ENCODE measurements around the gene PLEKHA8.

Gene PLEKHA8

GRCh38 chr7:30029696-30030095 is 1.5 kb downstream of the PLEKHA8 start:
- TF ChIP-seq GATA2 (IDR thresholded peaks at IDR 0.05; ENCODE audit: low read depth, low read length) (no peak), GATA3 (IDR thresholded peaks at IDR 0.05; ENCODE audit: low read depth, low read length) (no peak)

GRCh38 chr7:30032310-30033125 is 4.3 kb downstream of the PLEKHA8 start:
- TF ChIP-seq GATA3 (IDR thresholded peaks at IDR 0.05; ENCODE audit: low read depth, low read length), result no peak

- TF ChIP-seq GATA2 (IDR thresholded peaks at IDR 0.05; ENCODE audit: low read depth, low read length) (no peak), GATA3 (IDR thresholded peaks at IDR 0.05; ENCODE audit: low read depth, low read length) (no peak)
These were observed 6.3 kb downstream of the PLEKHA8 start for GRCh38 chr7:30034501-30034900.

- TF ChIP-seq GATA2 (IDR thresholded peaks at IDR 0.05; ENCODE audit: low read depth, low read length) (no peak), GATA3 (IDR thresholded peaks at IDR 0.05; ENCODE audit: low read depth, low read length) (no peak)
These were observed 8.0 kb downstream of the PLEKHA8 start for GRCh38 chr7:30036220-30036619.

GRCh38 chr7:30038196-30038980 is 10.2 kb downstream of the PLEKHA8 start:
- TF ChIP-seq GATA2 (IDR thresholded peaks at IDR 0.05; ENCODE audit: low read depth, low read length) (no peak), GATA3 (IDR thresholded peaks at IDR 0.05; ENCODE audit: low read depth, low read length) (no peak)

GRCh38 chr7:30040938-30041337 is 12.7 kb downstream of the PLEKHA8 start:
- TF ChIP-seq GATA2 (IDR thresholded peaks at IDR 0.05; ENCODE audit: low read depth, low read length) (no peak), GATA3 (IDR thresholded peaks at IDR 0.05; ENCODE audit: low read depth, low read length) (no peak)

- TF ChIP-seq GATA3 (IDR thresholded peaks at IDR 0.05; ENCODE audit: low read depth, low read length), result no peak
- no peak for TF ChIP-seq GATA2 (IDR thresholded peaks at IDR 0.05; ENCODE audit: low read depth, low read length)
These were observed 13.5 kb downstream of the PLEKHA8 start for GRCh38 chr7:30041526-30042269.

- TF ChIP-seq GATA3 (IDR thresholded peaks at IDR 0.05; ENCODE audit: low read depth, low read length) (no peak), GATA2 (IDR thresholded peaks at IDR 0.05; ENCODE audit: low read depth, low read length) (no peak)
These were observed 18.0 kb downstream of the PLEKHA8 start for GRCh38 chr7:30046127-30046770.

GRCh38 chr7:30047124-30047523 is 18.9 kb downstream of the PLEKHA8 start:
- TF ChIP-seq GATA2 (IDR thresholded peaks at IDR 0.05; ENCODE audit: low read depth, low read length) (no peak), GATA3 (IDR thresholded peaks at IDR 0.05; ENCODE audit: low read depth, low read length) (no peak)

GRCh38 chr7:30048582-30048981 is 20.4 kb downstream of the PLEKHA8 start:
- no peak for TF ChIP-seq GATA3 (IDR thresholded peaks at IDR 0.05; ENCODE audit: low read depth, low read length)
- no peak for TF ChIP-seq GATA2 (IDR thresholded peaks at IDR 0.05; ENCODE audit: low read depth, low read length)

- no peak for TF ChIP-seq GATA3 (IDR thresholded peaks at IDR 0.05; ENCODE audit: low read depth, low read length)
- TF ChIP-seq GATA2 (IDR thresholded peaks at IDR 0.05; ENCODE audit: low read depth, low read length), result no peak
These were observed 21.0 kb downstream of the PLEKHA8 start for GRCh38 chr7:30049173-30049572.

- TF ChIP-seq GATA2 (IDR thresholded peaks at IDR 0.05; ENCODE audit: low read depth, low read length), result no peak
These were observed 24.9 kb downstream of the PLEKHA8 start for GRCh38 chr7:30053068-30053467.

- no peak for TF ChIP-seq GATA3 (IDR thresholded peaks at IDR 0.05; ENCODE audit: low read depth, low read length)
- TF ChIP-seq GATA2 (IDR thresholded peaks at IDR 0.05; ENCODE audit: low read depth, low read length), result no peak
These were observed 29.5 kb downstream of the PLEKHA8 start for GRCh38 chr7:30057741-30058140.

- TF ChIP-seq GATA3 (IDR thresholded peaks at IDR 0.05; ENCODE audit: low read depth, low read length) (no peak), GATA2 (IDR thresholded peaks at IDR 0.05; ENCODE audit: low read depth, low read length) (no peak)
These were observed 34.4 kb downstream of the PLEKHA8 start for GRCh38 chr7:30062587-30062986.
